Esophagus muscularis mucosa (tissue), 4 donors: ENCODE measurements around the gene CDK2.

Source experiments
- EP300 ChIP-seq: sonication (generic); formaldehyde crosslinking; IDR thresholded peaks from one replicate; pipeline ENCODE4 v1.6.1; 2017; ENCODE audit warnings: antibody characterized with exemption
- POLR2A ChIP-seq: fragments of 450-650 bp; IDR thresholded peaks from one replicate; pipeline ENCODE4 v1.6.1; 2017; ENCODE audit warnings: antibody characterized with exemption, moderate library complexity, mild to moderate bottlenecking, low read depth
- TF ChIP-seq, protein P1 (sequence below), 3 experiments: fragments of 200-600 bp in 2 of 3; fragments of 450-650 bp in 1 of 3; sonication (generic) in 2 of 3; IDR thresholded peaks; one replicate each; pipeline ENCODE4 v1.5.1; 2017 to 2019; ENCODE audit warnings: antibody characterized with exemption in 3 of 3, mild to moderate bottlenecking in 2 of 3, moderate library complexity in 1 of 3

- TF ChIP-seq, protein P1, sequence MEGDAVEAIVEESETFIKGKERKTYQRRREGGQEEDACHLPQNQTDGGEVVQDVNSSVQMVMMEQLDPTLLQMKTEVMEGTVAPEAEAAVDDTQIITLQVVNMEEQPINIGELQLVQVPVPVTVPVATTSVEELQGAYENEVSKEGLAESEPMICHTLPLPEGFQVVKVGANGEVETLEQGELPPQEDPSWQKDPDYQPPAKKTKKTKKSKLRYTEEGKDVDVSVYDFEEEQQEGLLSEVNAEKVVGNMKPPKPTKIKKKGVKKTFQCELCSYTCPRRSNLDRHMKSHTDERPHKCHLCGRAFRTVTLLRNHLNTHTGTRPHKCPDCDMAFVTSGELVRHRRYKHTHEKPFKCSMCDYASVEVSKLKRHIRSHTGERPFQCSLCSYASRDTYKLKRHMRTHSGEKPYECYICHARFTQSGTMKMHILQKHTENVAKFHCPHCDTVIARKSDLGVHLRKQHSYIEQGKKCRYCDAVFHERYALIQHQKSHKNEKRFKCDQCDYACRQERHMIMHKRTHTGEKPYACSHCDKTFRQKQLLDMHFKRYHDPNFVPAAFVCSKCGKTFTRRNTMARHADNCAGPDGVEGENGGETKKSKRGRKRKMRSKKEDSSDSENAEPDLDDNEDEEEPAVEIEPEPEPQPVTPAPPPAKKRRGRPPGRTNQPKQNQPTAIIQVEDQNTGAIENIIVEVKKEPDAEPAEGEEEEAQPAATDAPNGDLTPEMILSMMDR (IDR thresholded peaks at IDR 0.05), result no peak
- TF ChIP-seq EP300 (no peak), POLR2A (peak; percentile 47)
Observed at GRCh38 chr12:55927588-55928502, 38.8 kb upstream of the CDK2 start, which contains the start of gene PYM1.
